Thyroid gland (tissue), 4 donors: ENCODE results near the gene RAB40C. TPM values are rescaled to one million over a fixed set of nuclear protein-coding genes. Genes with fewer than 3 reads are reported as not detected.

Experiments used
- DNase-seq, 2 donors: peaks; one replicate each; pipeline ENCODE4 v3.0.0-alpha.2; 2019
- H3K27ac ChIP-seq, 3 donors: fragments of 200-600 bp; sonication (generic); 1 replicate in 2 of 3; 2 replicates in 1 of 3; pipeline ENCODE4 v1.5.1; 2016 to 2019; ENCODE audit warnings: mild to moderate bottlenecking in 1 of 3, moderate library complexity in 1 of 3
- H3K27me3 ChIP-seq: fragments of 200-600 bp; sonication (generic); one replicate; pipeline ENCODE4 v1.5.1; 2019
- H3K36me3 ChIP-seq, 2 donors: fragments of 200-600 bp; sonication (generic); one replicate each; pipeline ENCODE4 v1.5.1; 2016 to 2019
- H3K4me1 ChIP-seq, 2 donors: fragments of 200-600 bp; sonication (generic); one replicate each; pipeline ENCODE4 v1.5.1; 2017 to 2019
- H3K4me3 ChIP-seq, 3 donors: fragments of 200-600 bp; sonication (generic); replicated peaks in 1 of 3; 1 replicate in 2 of 3; 2 replicates in 1 of 3; pipeline ENCODE4 v1.5.1; 2016; ENCODE audit warnings: mild to moderate bottlenecking in 1 of 3
- H3K9me3 ChIP-seq: fragments of 200-600 bp; sonication (generic); one replicate; pipeline ENCODE4 v1.5.1; 2017
- POLR2A ChIP-seq, 2 donors: fragments of 450-650 bp; IDR thresholded peaks; one replicate each; pipeline ENCODE4 v1.6.1; 2017; ENCODE audit warnings: antibody characterized with exemption in 2 of 2, mild to moderate bottlenecking in 2 of 2, moderate library complexity in 1 of 2
- WGBS, 2 donors: methylation state at CpG; one replicate each; pipeline ENCODE4 v1.1.5; 2017; 5-methylcytosine and 5-hydroxymethylcytosine counted together
- intact Hi-C: fragments of 100-400 bp; cut with DNase I; formaldehyde crosslinking; loops from one replicate; pipeline ENCODE4 v1.15.1; 2023
- total RNA-seq, 4 donors: library from RNA; depleted of rRNA; stranded (reverse); fragments of >200 nt; gene quantifications; one replicate each; pipeline ENCODE4 v1.2.3, GENCODE V29; 2016
- TF ChIP-seq, protein P1 (sequence below), 6 experiments: fragments of 200-600 bp in 3 of 6; fragments of 450-650 bp in 3 of 6; sonication (generic) in 3 of 6; IDR thresholded peaks; one replicate each; pipeline ENCODE4 v1.5.1; 2016 to 2019; ENCODE audit warnings: antibody characterized with exemption in 6 of 6, mild to moderate bottlenecking in 2 of 6, inconsistent platforms in 1 of 6, moderate library complexity in 1 of 6

RAB40C gene
- total RNA-seq, 4 donors from 2014 or later = 17.7 to 24.4 (median 18.4) TPM

DNA sequence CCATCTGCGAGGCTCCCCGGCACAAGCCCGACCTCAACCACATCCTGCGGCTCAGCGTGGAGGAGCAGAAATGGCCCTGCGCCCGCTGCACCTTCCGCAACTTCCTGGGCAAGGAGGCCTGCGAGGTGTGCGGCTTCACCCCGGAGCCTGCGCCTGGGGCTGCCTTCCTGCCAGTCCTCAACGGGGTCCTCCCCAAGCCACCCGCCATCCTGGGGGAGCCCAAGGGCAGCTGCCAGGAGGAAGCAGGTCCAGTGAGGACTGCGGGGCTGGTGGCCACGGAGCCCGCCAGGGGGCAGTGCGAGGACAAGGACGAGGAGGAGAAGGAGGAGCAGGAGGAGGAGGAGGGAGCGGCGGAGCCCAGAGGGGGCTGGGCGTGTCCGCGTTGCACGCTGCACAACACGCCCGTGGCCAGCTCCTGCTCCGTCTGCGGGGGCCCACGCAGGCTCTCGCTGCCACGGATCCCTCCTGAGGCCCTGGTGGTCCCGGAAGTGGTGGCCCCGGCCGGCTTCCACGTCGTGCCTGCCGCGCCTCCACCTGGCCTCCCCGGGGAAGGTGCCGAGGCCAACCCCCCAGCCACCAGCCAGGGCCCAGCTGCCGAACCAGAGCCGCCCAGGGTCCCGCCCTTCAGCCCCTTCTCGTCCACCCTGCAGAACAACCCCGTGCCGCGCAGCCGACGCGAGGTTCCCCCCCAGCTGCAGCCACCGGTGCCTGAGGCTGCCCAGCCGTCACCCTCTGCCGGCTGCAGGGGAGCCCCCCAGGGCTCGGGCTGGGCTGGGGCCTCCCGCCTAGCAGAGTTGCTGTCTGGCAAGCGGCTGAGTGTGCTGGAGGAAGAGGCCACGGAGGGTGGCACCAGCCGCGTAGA lies 42.7 kb upstream of the RAB40C start:
- intact Hi-C loops = no loop called here
- Histone ChIP-seq H3K4me3 (no peak overlapping the region), H3K9me3 (no peaks in the 10 kb centered on the region), H3K27me3 (no peaks in the 10 kb centered on the region), H3K36me3 (peaks cover 7 to 11% of the 10 kb centered on the region in 2 donors), H3K4me1 (no peaks in the 10 kb centered on the region), H3K27ac (no peak overlapping the region)
- TF ChIP-seq, protein P1, sequence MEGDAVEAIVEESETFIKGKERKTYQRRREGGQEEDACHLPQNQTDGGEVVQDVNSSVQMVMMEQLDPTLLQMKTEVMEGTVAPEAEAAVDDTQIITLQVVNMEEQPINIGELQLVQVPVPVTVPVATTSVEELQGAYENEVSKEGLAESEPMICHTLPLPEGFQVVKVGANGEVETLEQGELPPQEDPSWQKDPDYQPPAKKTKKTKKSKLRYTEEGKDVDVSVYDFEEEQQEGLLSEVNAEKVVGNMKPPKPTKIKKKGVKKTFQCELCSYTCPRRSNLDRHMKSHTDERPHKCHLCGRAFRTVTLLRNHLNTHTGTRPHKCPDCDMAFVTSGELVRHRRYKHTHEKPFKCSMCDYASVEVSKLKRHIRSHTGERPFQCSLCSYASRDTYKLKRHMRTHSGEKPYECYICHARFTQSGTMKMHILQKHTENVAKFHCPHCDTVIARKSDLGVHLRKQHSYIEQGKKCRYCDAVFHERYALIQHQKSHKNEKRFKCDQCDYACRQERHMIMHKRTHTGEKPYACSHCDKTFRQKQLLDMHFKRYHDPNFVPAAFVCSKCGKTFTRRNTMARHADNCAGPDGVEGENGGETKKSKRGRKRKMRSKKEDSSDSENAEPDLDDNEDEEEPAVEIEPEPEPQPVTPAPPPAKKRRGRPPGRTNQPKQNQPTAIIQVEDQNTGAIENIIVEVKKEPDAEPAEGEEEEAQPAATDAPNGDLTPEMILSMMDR (IDR thresholded peaks at IDR 0.05) = peak in 3 of 6 experiments; percentile 16 to 41 (median 37)
- no peak for TF ChIP-seq POLR2A (IDR thresholded peaks at IDR 0.05)
- 71 to 74% methylated on average over 9 to 33 of the region's 60 CpGs for WGBS, 2 donors
- DNase-seq = peak; percentile 59 to 62

DNA sequence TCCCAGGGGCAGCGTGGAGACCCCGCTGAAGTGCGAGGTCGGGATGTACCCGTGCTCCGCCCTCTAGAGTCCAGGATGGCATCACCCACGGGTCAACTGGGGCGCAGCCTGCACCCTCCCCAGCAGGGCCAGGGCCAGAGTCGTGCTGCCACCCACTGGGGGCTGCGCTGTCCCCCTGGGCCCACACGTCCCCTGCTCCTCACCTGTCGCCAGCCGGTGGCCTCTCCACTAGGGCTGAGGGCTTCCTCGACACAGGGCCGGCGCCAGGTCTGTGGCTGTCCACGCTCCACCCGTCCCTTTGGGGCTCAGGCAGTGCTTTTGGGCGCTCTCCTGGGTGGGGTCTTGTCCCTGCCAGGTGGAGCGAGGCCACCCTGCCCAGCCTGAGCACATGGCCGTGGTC lies 41.3 kb upstream of the RAB40C start:
- no peak overlapping the region for H3K4me3 ChIP-seq
- H3K27ac ChIP-seq = no peak overlapping the region
- TF ChIP-seq, protein P1 (IDR thresholded peaks at IDR 0.05) = no peak
- no peak for TF ChIP-seq POLR2A (IDR thresholded peaks at IDR 0.05)
- H3K4me1 ChIP-seq = no peaks in the 10 kb centered on the region
- WGBS, 2 donors = 97% methylated on average over 16 to 18 of the region's 21 CpGs
- no peaks in the 10 kb centered on the region for H3K9me3 ChIP-seq
- H3K36me3 ChIP-seq = peaks cover 13 to 16% of the 10 kb centered on the region in 2 donors
- no peak for DNase-seq
- H3K27me3 ChIP-seq = no peaks in the 10 kb centered on the region
- intact Hi-C loops = no loop called here

DNA sequence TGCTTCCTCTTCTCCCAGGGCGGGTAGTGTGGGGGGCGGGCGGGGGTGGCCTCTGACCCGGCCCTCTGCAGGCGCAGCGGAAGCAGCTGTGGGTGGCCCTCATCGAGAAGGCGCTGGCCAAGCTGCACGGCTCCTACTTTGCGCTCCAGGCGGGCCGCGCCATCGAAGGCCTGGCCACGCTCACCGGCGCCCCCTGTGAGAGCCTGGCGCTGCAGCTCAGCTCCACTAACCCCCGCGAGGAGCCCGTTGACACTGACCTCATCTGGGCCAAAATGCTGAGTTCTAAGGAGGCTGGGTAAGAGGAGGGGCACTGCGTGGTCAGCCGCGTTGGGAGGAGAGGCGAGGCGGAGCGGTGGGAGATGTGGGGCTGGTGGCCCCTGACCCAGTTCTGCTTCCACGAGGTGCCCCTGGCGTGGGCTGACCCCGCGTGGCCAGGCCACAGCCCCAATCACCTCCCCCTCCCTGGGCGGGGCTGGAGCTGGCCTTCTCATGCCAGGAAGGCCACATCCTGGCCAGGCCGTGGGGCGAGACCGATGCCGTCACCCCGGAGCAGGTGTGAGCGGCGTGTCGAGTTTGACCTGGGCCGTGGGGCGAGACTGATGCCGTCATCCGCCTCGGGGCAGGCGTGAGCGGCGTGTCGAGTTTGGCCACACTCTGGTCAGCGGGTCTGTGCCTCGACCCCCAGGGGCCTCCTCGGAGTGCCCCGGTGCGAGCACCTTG lies 40.2 kb upstream of the RAB40C start:
- intact Hi-C loops = no loop called here
- no peak overlapping the region for H3K27ac ChIP-seq
- no peak for TF ChIP-seq POLR2A (IDR thresholded peaks at IDR 0.05)
- TF ChIP-seq, protein P1 (IDR thresholded peaks at IDR 0.05) = no peak

DNA sequence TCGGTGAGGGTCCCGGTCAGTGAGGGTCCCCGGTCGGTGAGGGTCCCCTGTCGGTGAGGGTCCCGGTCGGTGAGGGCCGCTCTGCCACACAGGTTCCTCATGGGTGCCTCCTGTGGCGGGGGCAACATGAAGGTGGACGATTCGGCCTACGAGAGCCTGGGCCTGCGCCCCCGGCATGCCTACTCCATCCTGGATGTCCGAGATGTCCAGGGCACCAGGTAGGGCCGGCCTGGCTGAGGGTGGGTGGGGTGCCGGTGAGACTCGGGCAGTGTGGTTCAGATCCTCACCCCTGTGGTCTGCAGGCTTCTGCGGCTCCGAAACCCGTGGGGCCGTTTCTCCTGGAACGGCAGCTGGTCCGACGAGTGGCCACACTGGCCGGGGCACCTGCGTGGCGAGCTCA lies 38.7 kb upstream of the RAB40C start:
- peaks cover 13 to 16% of the 10 kb centered on the region in 2 donors for H3K36me3 ChIP-seq
- no peaks in the 10 kb centered on the region for H3K4me1 ChIP-seq
- 96 to 99% methylated on average over 12 to 23 of the region's 28 CpGs for WGBS, 2 donors
- intact Hi-C loops = no loop called here
- no peak for TF ChIP-seq POLR2A (IDR thresholded peaks at IDR 0.05)
- TF ChIP-seq, protein P1 (IDR thresholded peaks at IDR 0.05) = no peak
- no peak overlapping the region for H3K4me3 ChIP-seq
- H3K27me3 ChIP-seq = no peaks in the 10 kb centered on the region
- H3K27ac ChIP-seq = no peak overlapping the region
- no peaks in the 10 kb centered on the region for H3K9me3 ChIP-seq
- DNase-seq = no peak

More for the DNA sequence above, 40.2 kb upstream of the RAB40C start:
- peaks cover 13 to 16% of the 10 kb centered on the region in 2 donors for H3K36me3 ChIP-seq
- 97 to 99% methylated on average over 27 to 34 of the region's 54 CpGs for WGBS, 2 donors
- H3K9me3 ChIP-seq = no peaks in the 10 kb centered on the region
- no peak overlapping the region for H3K4me3 ChIP-seq
- H3K27me3 ChIP-seq = no peaks in the 10 kb centered on the region
- H3K4me1 ChIP-seq = no peaks in the 10 kb centered on the region
- no peak for DNase-seq
